GM12892 (cell line): ENCODE results near the gene TTYH3.
A peak's percentile ranks its signal among the peaks of the same experiment; 100 is the strongest.
"Not testable (repeated sequence)": the region's sequence is repeated elsewhere in the genome, so short reads cannot be mapped to it uniquely, and the experiment has no call there.

Source experiments
- DNase-seq: peaks from one replicate; pipeline ENCODE4 v3.0.0; 2011; ENCODE audit not compliant: insufficient read length
- FAIRE-seq: peaks from 2 replicates; lab custom pipeline; 2011; peaks lifted over from hg19 to GRCh38; lab: Jason Lieb, UNC
- POLR2A ChIP-seq: IDR thresholded peaks from 2 replicates; pipeline ENCODE4 v1.6.1; 2011; ENCODE audit warnings: low read depth, low read length, control low read depth
- POLR2AphosphoS5 ChIP-seq: IDR thresholded peaks from 2 replicates; pipeline ENCODE4 v1.6.1; 2011; ENCODE audit warnings: low read depth, low read length, control low read depth
- TAF1 ChIP-seq: IDR thresholded peaks from 2 replicates; pipeline ENCODE4 v1.6.1; 2011; ENCODE audit warnings: low read depth, mild to moderate bottlenecking, control low read depth, low read length, borderline replicate concordance

TTYH3 gene

GRCh38 chr7:2681929-2682799 lies 50.4 kb downstream of the TTYH3 start:
- TF ChIP-seq POLR2AphosphoS5, result no peak
- TF ChIP-seq POLR2A, result no peak
- no peak for TF ChIP-seq TAF1
- no peak for DNase-seq
- FAIRE-seq, result no peak

- no peak for FAIRE-seq
These were observed 52.7 kb downstream of the TTYH3 start for GRCh38 chr7:2684501-2684900.

GRCh38 chr7:2686101-2686500 lies 54.3 kb downstream of the TTYH3 start:
- no peak for TF ChIP-seq TAF1
- TF ChIP-seq POLR2A, result no peak
- TF ChIP-seq POLR2AphosphoS5, result no peak
- DNase-seq (no peak), FAIRE-seq (no peak)

More at GRCh38 chr7:2684501-2684900, 52.7 kb downstream of the TTYH3 start:
- DNase-seq, result no peak
- TF ChIP-seq POLR2A (no peak), POLR2AphosphoS5 (no peak), TAF1 (no peak)

GRCh38 chr7:2687338-2687869 lies 55.6 kb downstream of the TTYH3 start:
- TF ChIP-seq POLR2A (no peak), POLR2AphosphoS5 (no peak)
- FAIRE-seq (no peak), DNase-seq (no peak)

GRCh38 chr7:2687881-2688318 lies 56.1 kb downstream of the TTYH3 start, which contains the start of gene AMZ1:
Gene AMZ1, plus strand, starts transcription at chr7:2688202. Its CDS starts 12,250 bp downstream, at chr7:2700452.
- peak; percentile 56 for FAIRE-seq
- no peak for DNase-seq

GRCh38 chr7:2688409-2689342 lies 56.9 kb downstream of the TTYH3 start:
- TF ChIP-seq TAF1, result no peak
- 0 out of 2 replicates have a peak, but pooled peaks have one; percentile 8 for TF ChIP-seq POLR2A
- TF ChIP-seq POLR2AphosphoS5, result peak; percentile 35; the same call in 1 of the 2 replicates
- DNase-seq, result peak; percentile 84

More at GRCh38 chr7:2687881-2688318, 56.1 kb downstream of the TTYH3 start, which contains the start of gene AMZ1:
- TF ChIP-seq POLR2A (no peak), POLR2AphosphoS5 (no peak), TAF1 (no peak)

GRCh38 chr7:2689343-2689847 lies 57.6 kb downstream of the TTYH3 start:
- FAIRE-seq (no peak), DNase-seq (no peak)
- TF ChIP-seq POLR2AphosphoS5, result no peak
- TF ChIP-seq TAF1, result no peak
- no peak for TF ChIP-seq POLR2A

More at GRCh38 chr7:2688409-2689342, 56.9 kb downstream of the TTYH3 start:
- FAIRE-seq, result peak; percentile 92

GRCh38 chr7:2689951-2690705 lies 58.3 kb downstream of the TTYH3 start:
- TF ChIP-seq TAF1 (no peak), POLR2A (no peak), POLR2AphosphoS5 (no peak)
- DNase-seq (no peak), FAIRE-seq (peak; percentile 73)

- no peak for FAIRE-seq
- TF ChIP-seq POLR2AphosphoS5, result no peak
- TF ChIP-seq POLR2A, result no peak
- TF ChIP-seq TAF1, result no peak
- DNase-seq, result no peak
These were observed 59.4 kb downstream of the TTYH3 start for GRCh38 chr7:2691011-2691707.

GRCh38 chr7:2691932-2692439 lies 60.2 kb downstream of the TTYH3 start:
- DNase-seq, FAIRE-seq: not testable (repeated sequence)
